Body of pancreas (tissue), 4 donors: ENCODE data around the gene HEATR9.

Experiments
- POLR2A ChIP-seq, 3 donors: fragments of 450-650 bp; IDR thresholded peaks; one replicate each; pipeline ENCODE4 v1.6.1; 2016; ENCODE audit warnings: antibody characterized with exemption in 3 of 3, mild to moderate bottlenecking in 2 of 3
- TF ChIP-seq, protein P1 (sequence below), 7 experiments: fragments of 450-650 bp in 4 of 7; fragments of 200-600 bp in 3 of 7; sonication (generic) in 3 of 7; IDR thresholded peaks; one replicate each; pipeline ENCODE4 v1.5.1; 2016 to 2019; ENCODE audit warnings: antibody characterized with exemption in 7 of 7

DNA sequence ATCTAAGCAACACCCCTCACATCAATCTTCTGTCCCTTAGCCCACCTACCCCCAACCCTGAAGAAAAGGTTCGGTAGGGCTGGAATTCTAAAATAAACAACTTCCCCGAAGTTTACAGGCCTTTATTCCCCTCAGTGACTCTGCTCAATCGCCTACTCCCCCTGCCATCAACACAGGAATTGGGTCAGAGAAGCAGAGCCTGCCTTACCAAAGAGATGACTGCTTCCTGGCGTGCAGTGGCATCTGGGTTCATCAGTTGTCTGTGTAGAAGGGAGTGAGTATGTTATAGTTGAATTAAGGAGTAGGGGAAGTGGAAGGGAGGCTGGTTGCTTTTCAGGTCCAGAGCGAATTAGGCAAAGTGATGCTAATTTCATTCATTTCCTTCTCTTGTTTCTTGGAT is 12.7 kb downstream of the HEATR9 start:
- no peak for TF ChIP-seq POLR2A (IDR thresholded peaks at IDR 0.05)
- TF ChIP-seq, protein P1, sequence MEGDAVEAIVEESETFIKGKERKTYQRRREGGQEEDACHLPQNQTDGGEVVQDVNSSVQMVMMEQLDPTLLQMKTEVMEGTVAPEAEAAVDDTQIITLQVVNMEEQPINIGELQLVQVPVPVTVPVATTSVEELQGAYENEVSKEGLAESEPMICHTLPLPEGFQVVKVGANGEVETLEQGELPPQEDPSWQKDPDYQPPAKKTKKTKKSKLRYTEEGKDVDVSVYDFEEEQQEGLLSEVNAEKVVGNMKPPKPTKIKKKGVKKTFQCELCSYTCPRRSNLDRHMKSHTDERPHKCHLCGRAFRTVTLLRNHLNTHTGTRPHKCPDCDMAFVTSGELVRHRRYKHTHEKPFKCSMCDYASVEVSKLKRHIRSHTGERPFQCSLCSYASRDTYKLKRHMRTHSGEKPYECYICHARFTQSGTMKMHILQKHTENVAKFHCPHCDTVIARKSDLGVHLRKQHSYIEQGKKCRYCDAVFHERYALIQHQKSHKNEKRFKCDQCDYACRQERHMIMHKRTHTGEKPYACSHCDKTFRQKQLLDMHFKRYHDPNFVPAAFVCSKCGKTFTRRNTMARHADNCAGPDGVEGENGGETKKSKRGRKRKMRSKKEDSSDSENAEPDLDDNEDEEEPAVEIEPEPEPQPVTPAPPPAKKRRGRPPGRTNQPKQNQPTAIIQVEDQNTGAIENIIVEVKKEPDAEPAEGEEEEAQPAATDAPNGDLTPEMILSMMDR (IDR thresholded peaks at IDR 0.05): no peak
